Activated CD4-positive, alpha-beta memory T cell treated with anti-CD3 and anti-CD28 coated beads, Interleukin-2, amount 10 ng/mL, durations not matched to agents 7 days and 5 days (primary cell): ENCODE data around the gene FAM8A1. TPM values are rescaled to one million over a fixed set of nuclear protein-coding genes. Genes with fewer than 3 reads are reported as not detected.
"Not testable (repeated sequence)": the region's sequence is repeated elsewhere in the genome, so short reads cannot be mapped to it uniquely, and the experiment has no call there.

Experiments used
- CTCF ChIA-PET: fragments of 350-600 bp; sonication (Branson Sonifier 250); formaldehyde crosslinking; loops from one replicate; lab custom pipeline; 2021; ENCODE audit warnings: antibody characterized with exemption, inconsistent platforms; lab: Charles Lee
- POLR2A ChIA-PET: fragments of 350-600 bp; sonication (Branson Sonifier 250); formaldehyde crosslinking; loops from one replicate; lab custom pipeline; 2021; ENCODE audit warnings: antibody characterized with exemption; lab: Charles Lee
- DNase-seq: peaks from one replicate; pipeline ENCODE4 v3.0.0-alpha.2; 2020
- H3K27ac Mint-ChIP-seq: one replicate; pipeline ENCODE4 v1.8.0; 2021; ENCODE audit warnings: mild to moderate bottlenecking, mixed read lengths
- H3K27me3 Mint-ChIP-seq: one replicate; pipeline ENCODE4 v1.8.0; 2021; ENCODE audit warnings: mixed read lengths
- H3K36me3 Mint-ChIP-seq: one replicate; pipeline ENCODE4 v1.8.0; 2021; ENCODE audit warnings: low read depth, mixed read lengths
- H3K4me1 Mint-ChIP-seq: one replicate; pipeline ENCODE4 v1.8.0; 2021; ENCODE audit warnings: mixed read lengths
- H3K4me3 Mint-ChIP-seq: one replicate; pipeline ENCODE4 v1.8.0; 2021; ENCODE audit warnings: mild to moderate bottlenecking, mixed read lengths
- H3K9me3 Mint-ChIP-seq: one replicate; pipeline ENCODE4 v1.8.0; 2021; ENCODE audit warnings: mixed read lengths
- total RNA-seq, 2 experiments: library from RNA; stranded (reverse); gene quantifications; one replicate each; pipeline ENCODE4 v1.2.3, GENCODE V29; 2021

The FAM8A1 gene
- total RNA-seq, 2 experiments from 2014 or later, result 14.1 to 14.3 TPM

GRCh38 chr6:17585766-17586490 is 14.2 kb upstream of the FAM8A1 start:
- POLR2A ChIA-PET, result no interaction called here
- H3K27me3 Mint-ChIP-seq, result peaks cover 9% of the 10 kb centered on the region
- CTCF ChIA-PET, result interaction anchor here (0.5 to 3.3 kb wide), 6 partner anchors 35 to 430 kb away, joined by 3 to 32 read pairs (median 4); no protein-coding TSS in a partner anchor
- peaks cover 2% of the 10 kb centered on the region for H3K36me3 Mint-ChIP-seq
- peaks cover 10% of the 10 kb centered on the region for H3K4me1 Mint-ChIP-seq
- H3K4me3 Mint-ChIP-seq, result no peak overlapping the region
- no peak for DNase-seq
- no peak overlapping the region for H3K27ac Mint-ChIP-seq
- peaks cover 2% of the 10 kb centered on the region for H3K9me3 Mint-ChIP-seq

DNA sequence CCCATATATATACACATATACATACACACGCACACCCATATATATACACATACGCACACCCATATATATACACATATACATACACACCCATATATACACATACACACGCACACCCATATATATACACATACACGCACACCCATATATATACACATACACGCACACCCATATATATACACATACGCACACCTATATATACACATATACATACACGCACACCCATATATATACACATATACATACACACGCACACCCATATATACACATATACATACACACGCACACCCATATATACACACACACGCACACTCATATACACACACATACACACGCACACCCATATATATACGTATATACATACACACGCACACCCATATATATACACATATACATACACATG is 13.5 kb upstream of the FAM8A1 start:
- H3K36me3 Mint-ChIP-seq, POLR2A ChIA-PET, H3K27me3 Mint-ChIP-seq, H3K9me3 Mint-ChIP-seq, DNase-seq, H3K27ac Mint-ChIP-seq, H3K4me3 Mint-ChIP-seq: not testable (repeated sequence)
- peaks cover 12% of the 10 kb centered on the region for H3K4me1 Mint-ChIP-seq
- CTCF ChIA-PET, result interaction anchor here (1.0 to 3.3 kb wide), 2 partner anchors 34 to 217 kb away, joined by 4 to 32 read pairs; no protein-coding TSS in a partner anchor

DNA sequence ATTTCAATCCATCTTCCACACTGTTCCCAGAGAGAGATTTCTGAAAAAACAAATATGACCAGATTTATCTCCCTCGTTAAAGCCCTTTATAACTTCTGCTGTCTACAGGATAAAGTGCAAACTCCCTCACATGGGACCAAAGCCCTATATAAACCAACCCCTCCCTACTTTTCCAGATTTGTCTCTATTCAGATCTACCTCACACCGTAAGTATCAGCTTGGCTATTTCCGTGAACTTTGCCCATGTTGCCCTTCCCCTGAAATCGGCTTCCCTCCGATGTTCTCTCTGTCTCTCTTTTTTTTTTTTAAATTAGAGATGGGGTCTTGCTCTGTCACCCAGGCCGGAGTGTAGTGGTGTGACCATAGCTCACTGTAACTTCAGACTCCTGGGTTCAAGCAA is 12.1 kb upstream of the FAM8A1 start:
- POLR2A ChIA-PET, result no interaction called here
- DNase-seq, result no peak
- Mint-ChIP-seq H3K4me1 (peaks cover 12% of the 10 kb centered on the region), H3K27me3 (peaks cover 2% of the 10 kb centered on the region), H3K36me3 (no peaks in the 10 kb centered on the region), H3K9me3 (no peaks in the 10 kb centered on the region), H3K4me3 (no peak overlapping the region), H3K27ac (no peak overlapping the region)
- CTCF ChIA-PET, result no interaction called here

GRCh38 chr6:17589406-17590096 is 10.6 kb upstream of the FAM8A1 start:
- DNase-seq, result no peak

GRCh38 chr6:17591287-17591686 is 8.8 kb upstream of the FAM8A1 start:
- POLR2A ChIA-PET, result no interaction called here
- Mint-ChIP-seq H3K4me1 (peaks cover 9% of the 10 kb centered on the region), H3K4me3 (no peak overlapping the region), H3K27me3 (peaks cover 2% of the 10 kb centered on the region), H3K9me3 (no peaks in the 10 kb centered on the region), H3K36me3 (no peaks in the 10 kb centered on the region), H3K27ac (no peak overlapping the region)
- DNase-seq, result no peak
- CTCF ChIA-PET, result interaction anchor here (1.6 kb wide), 1 partner anchor 111 kb away, joined by 3 read pairs; no protein-coding TSS in a partner anchor

More at GRCh38 chr6:17589406-17590096, 10.6 kb upstream of the FAM8A1 start:
- no peak overlapping the region for H3K4me3 Mint-ChIP-seq
- peaks cover 9% of the 10 kb centered on the region for H3K4me1 Mint-ChIP-seq
- CTCF ChIA-PET, result interaction anchor here (1.0 to 1.9 kb wide), 2 partner anchors 9 to 214 kb away, joined by 3 to 6 read pairs; no protein-coding TSS in a partner anchor
- POLR2A ChIA-PET, result interaction anchor here (0.9 to 1.2 kb wide), 2 partner anchors 10 kb away, joined by 3 to 7 read pairs; partner anchors contain the start of gene FAM8A1
- no peaks in the 10 kb centered on the region for H3K36me3 Mint-ChIP-seq
- no peaks in the 10 kb centered on the region for H3K9me3 Mint-ChIP-seq
- H3K27me3 Mint-ChIP-seq, result no peaks in the 10 kb centered on the region
- no peak overlapping the region for H3K27ac Mint-ChIP-seq

DNA sequence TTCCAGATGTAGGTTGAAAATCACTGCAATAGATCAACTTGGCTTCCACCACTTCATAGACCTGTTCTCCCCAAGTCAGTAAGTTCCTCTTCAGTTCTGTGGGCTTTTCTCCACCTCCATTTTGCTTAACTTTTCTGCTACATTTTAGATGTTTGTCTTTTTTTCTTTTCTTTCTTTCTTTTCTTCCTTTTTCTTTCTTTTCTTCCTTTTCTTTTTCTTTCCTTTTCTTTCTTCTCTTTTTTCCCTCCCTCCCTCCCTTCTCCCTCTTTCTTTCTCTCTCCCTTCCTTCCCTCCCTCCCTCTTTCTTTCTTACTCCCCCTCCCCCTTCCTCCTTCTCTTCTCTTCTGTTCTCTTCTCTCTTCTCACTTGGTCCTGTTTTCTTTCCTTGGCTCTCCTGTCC is 6.9 kb upstream of the FAM8A1 start:
- no peaks in the 10 kb centered on the region for H3K36me3 Mint-ChIP-seq
- CTCF ChIA-PET, result interaction anchor here (1.3 kb wide), 1 partner anchor 9 kb away, joined by 4 read pairs; no protein-coding TSS in a partner anchor
- peaks cover 2% of the 10 kb centered on the region for H3K27me3 Mint-ChIP-seq
- POLR2A ChIA-PET, result no interaction called here
- H3K9me3 Mint-ChIP-seq, result no peaks in the 10 kb centered on the region
- peaks cover 9% of the 10 kb centered on the region for H3K4me1 Mint-ChIP-seq
- DNase-seq, result no peak
- H3K4me3 Mint-ChIP-seq, result no peak overlapping the region
- no peak overlapping the region for H3K27ac Mint-ChIP-seq

DNA sequence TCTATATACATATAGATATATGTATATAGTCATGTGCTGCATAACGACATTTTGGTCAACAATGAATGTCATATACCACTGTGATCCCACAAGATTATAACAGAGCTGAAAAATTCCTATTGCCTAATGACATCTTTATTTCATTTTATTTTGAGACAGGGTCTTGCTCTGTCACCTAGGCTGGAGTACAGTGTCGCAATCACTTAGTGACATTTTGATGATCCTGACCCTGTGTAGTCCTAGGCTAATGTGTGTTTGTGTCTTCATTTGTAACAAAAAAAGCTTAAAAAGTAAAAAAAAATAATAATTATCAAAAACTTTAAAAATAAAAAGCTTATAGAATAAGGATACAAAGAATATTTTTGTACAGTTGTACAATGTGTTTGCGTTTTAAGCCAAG is 4.0 kb upstream of the FAM8A1 start:
- Mint-ChIP-seq H3K9me3 (no peaks in the 10 kb centered on the region), H3K4me1 (peaks cover 13% of the 10 kb centered on the region), H3K4me3 (no peak overlapping the region), H3K27me3 (peaks cover 2% of the 10 kb centered on the region), H3K27ac (no peak overlapping the region), H3K36me3 (no peaks in the 10 kb centered on the region)
- POLR2A ChIA-PET, result interaction anchor here (0.9 kb wide), 1 partner anchor 111 kb away, joined by 3 read pairs; the partner anchor contains the start of gene NUP153
- CTCF ChIA-PET, result interaction anchor here (0.6 to 0.9 kb wide), 2 partner anchors 85 to 106 kb away, joined by 3 read pairs; no protein-coding TSS in a partner anchor
- DNase-seq, result no peak

- ChIA-PET POLR2A (interaction anchor here (0.7 to 5.1 kb wide), 27 partner anchors 9 to 554 kb away, joined by 3 to 73 read pairs (median 5); partner anchors contain the start of genes KDM1B, NUP153 and TPMT), CTCF (interaction anchor here (0.8 to 2.0 kb wide), 7 partner anchors 17 to 203 kb away, joined by 3 to 21 read pairs (median 3); partner anchors contain the start of gene NUP153)
- Mint-ChIP-seq H3K4me3 (peak overlapping the region; percentile 83), H3K36me3 (peaks cover 24% of the 10 kb centered on the region), H3K4me1 (peaks cover 35% of the 10 kb centered on the region), H3K9me3 (no peaks in the 10 kb centered on the region), H3K27me3 (no peaks in the 10 kb centered on the region), H3K27ac (peak overlapping the region; percentile 73)
- peak; percentile 50 for DNase-seq
These were observed 654 bp downstream of the FAM8A1 start for GRCh38 chr6:17600527-17601385.

GRCh38 chr6:17601386-17601703 is 1.2 kb downstream of the FAM8A1 start:
- CTCF ChIA-PET, result interaction anchor here (0.8 to 2.0 kb wide), 5 partner anchors 21 to 114 kb away, joined by 3 to 21 read pairs (median 3); partner anchors contain the start of gene NUP153
- H3K27me3 Mint-ChIP-seq, result no peaks in the 10 kb centered on the region

GRCh38 chr6:17602888-17603287 is 2.8 kb downstream of the FAM8A1 start:
- DNase-seq, result no peak
- Mint-ChIP-seq H3K9me3 (no peaks in the 10 kb centered on the region), H3K27me3 (no peaks in the 10 kb centered on the region), H3K4me3 (no peak overlapping the region), H3K36me3 (peaks cover 36% of the 10 kb centered on the region), H3K4me1 (peaks cover 35% of the 10 kb centered on the region), H3K27ac (no peak overlapping the region)
- CTCF ChIA-PET, result interaction anchor here (0.5 to 1.5 kb wide), 5 partner anchors 19 to 201 kb away, joined by 3 to 8 read pairs (median 3); partner anchors contain the start of gene NUP153
- POLR2A ChIA-PET, result interaction anchor here (1.0 to 5.1 kb wide), 5 partner anchors 10 to 104 kb away, joined by 3 to 73 read pairs (median 4); partner anchors contain the start of gene NUP153

More at GRCh38 chr6:17601386-17601703, 1.2 kb downstream of the FAM8A1 start:
- Mint-ChIP-seq H3K27ac (peak overlapping the region; percentile 73), H3K36me3 (peaks cover 28% of the 10 kb centered on the region), H3K9me3 (no peaks in the 10 kb centered on the region), H3K4me1 (peaks cover 35% of the 10 kb centered on the region), H3K4me3 (peak overlapping the region; percentile 83)
- POLR2A ChIA-PET, result interaction anchor here (0.9 to 5.1 kb wide), 18 partner anchors 8 to 106 kb away, joined by 3 to 73 read pairs (median 6); partner anchors contain the start of gene NUP153
- DNase-seq, result no peak

DNA sequence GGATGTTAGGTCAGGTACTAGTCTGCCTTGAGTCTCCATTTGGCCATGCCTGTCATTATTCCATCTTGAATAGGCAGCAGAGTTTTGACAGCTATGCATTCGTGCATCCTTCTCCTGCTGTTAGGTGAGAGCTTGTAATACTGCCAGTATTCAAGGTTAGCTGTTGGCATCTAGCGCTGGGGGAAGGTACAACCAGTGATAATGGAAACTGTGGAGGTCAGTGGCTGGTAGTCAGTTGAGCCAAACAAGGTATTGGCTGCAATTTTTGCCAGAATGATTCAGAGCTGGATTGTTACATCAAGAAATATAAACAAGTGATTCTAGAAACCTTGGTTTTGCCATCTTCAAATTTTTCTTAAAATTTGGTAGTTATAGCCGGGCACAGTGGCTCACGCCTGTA is 6.5 kb downstream of the FAM8A1 start:
- no peaks in the 10 kb centered on the region for H3K9me3 Mint-ChIP-seq
- H3K27ac Mint-ChIP-seq, result no peak overlapping the region
- no peak for DNase-seq
- CTCF ChIA-PET, result interaction anchor here (1.0 kb wide), 2 partner anchors 22 to 97 kb away, joined by 3 to 4 read pairs; no protein-coding TSS in a partner anchor
- peaks cover 45% of the 10 kb centered on the region for H3K36me3 Mint-ChIP-seq
- no peaks in the 10 kb centered on the region for H3K27me3 Mint-ChIP-seq
- H3K4me1 Mint-ChIP-seq, result peaks cover 22% of the 10 kb centered on the region
- no peak overlapping the region for H3K4me3 Mint-ChIP-seq
- POLR2A ChIA-PET, result no interaction called here

GRCh38 chr6:17610835-17611234 is 10.7 kb downstream of the FAM8A1 start:
- Mint-ChIP-seq H3K36me3 (peaks cover 50% of the 10 kb centered on the region), H3K4me1 (no peaks in the 10 kb centered on the region), H3K9me3 (no peaks in the 10 kb centered on the region), H3K27ac (no peak overlapping the region), H3K4me3 (no peak overlapping the region), H3K27me3 (no peaks in the 10 kb centered on the region)
- DNase-seq, result no peak
- ChIA-PET POLR2A (interaction anchor here (1.1 to 2.6 kb wide), 2 partner anchors 10 to 23 kb away, joined by 3 to 13 read pairs; partner anchors contain the start of gene FAM8A1), CTCF (no interaction called here)
